NCI-H1105 (cell line): Measurements from ENCODE around the gene MYORG.
"Not testable (repeated sequence)": the region's sequence is repeated elsewhere in the genome, so short reads cannot be mapped to it uniquely, and the experiment has no call there.

Source experiments
- DNase-seq: peaks from one replicate; lab custom pipeline; 2025; lab: John Stamatoyannopoulos, UW

MYORG gene

GRCh38 chr9:34368796-34369195 is 7.9 kb downstream of the MYORG start:
- DNase-seq = not testable (repeated sequence)

GRCh38 chr9:34367751-34368410 is 8.8 kb downstream of the MYORG start:
- not testable (repeated sequence) for DNase-seq

GRCh38 chr9:34366365-34366764 is 10.3 kb downstream of the MYORG start:
- DNase-seq = no peak

GRCh38 chr9:34365282-34365681 is 11.4 kb downstream of the MYORG start:
- no peak for DNase-seq

GRCh38 chr9:34363619-34364351 is 12.9 kb downstream of the MYORG start:
- DNase-seq = no peak

- DNase-seq = no peak
These were observed 14.0 kb downstream of the MYORG start for GRCh38 chr9:34362614-34363214.

GRCh38 chr9:34352957-34353356 is 23.7 kb downstream of the MYORG start:
- DNase-seq = not testable (repeated sequence)

GRCh38 chr9:34352122-34352652 is 24.5 kb downstream of the MYORG start:
- DNase-seq = not testable (repeated sequence)

GRCh38 chr9:34349324-34349723 is 27.4 kb downstream of the MYORG start:
- DNase-seq = no peak

GRCh38 chr9:34347800-34348158 is 28.9 kb downstream of the MYORG start:
- DNase-seq = no peak

- DNase-seq = no peak
These were observed 29.6 kb downstream of the MYORG start for GRCh38 chr9:34346873-34347799.

- no peak for DNase-seq
These were observed 33.1 kb downstream of the MYORG start for GRCh38 chr9:34343605-34344004.

- no peak for DNase-seq
These were observed 33.6 kb downstream of the MYORG start for GRCh38 chr9:34343090-34343489.

- no peak for DNase-seq
These were observed 34.9 kb downstream of the MYORG start for GRCh38 chr9:34341659-34342295.

GRCh38 chr9:34338665-34339385 is 37.9 kb downstream of the MYORG start:
- no peak for DNase-seq

GRCh38 chr9:34338079-34338478 is 38.6 kb downstream of the MYORG start:
- DNase-seq = not testable (repeated sequence)

GRCh38 chr9:34337403-34337802 is 39.3 kb downstream of the MYORG start:
- no peak for DNase-seq

GRCh38 chr9:34335376-34335775 is 41.3 kb downstream of the MYORG start:
- DNase-seq = no peak

- DNase-seq = no peak
These were observed 41.8 kb downstream of the MYORG start for GRCh38 chr9:34334916-34335315.

GRCh38 chr9:34334337-34334824 is 42.3 kb downstream of the MYORG start:
- DNase-seq = no peak

- no peak for DNase-seq
These were observed 42.9 kb downstream of the MYORG start for GRCh38 chr9:34333836-34334235.
